Prostate gland (tissue), 2 donors: ENCODE data around the gene SEPTIN14. TPM values are rescaled to one million over a fixed set of nuclear protein-coding genes. Genes with fewer than 3 reads are reported as not detected.
"Not testable (repeated sequence)": the region's sequence is repeated elsewhere in the genome, so short reads cannot be mapped to it uniquely, and the experiment has no call there.

Experiments used
- DNase-seq: peaks from one replicate; pipeline ENCODE4 v3.0.0-alpha.2; 2019; ENCODE audit warnings: low spot score
- H3K27ac ChIP-seq, 2 donors: fragments of 200-600 bp; sonication (generic); 2 replicates each; pipeline ENCODE4 v1.5.1; 2017 to 2019
- H3K27me3 ChIP-seq: fragments of 200-600 bp; sonication (generic); replicated peaks from 2 replicates; pipeline ENCODE4 v1.5.1; 2019; ENCODE audit not compliant: insufficient read depth
- H3K36me3 ChIP-seq, 2 donors: fragments of 200-600 bp; sonication (generic); 1 replicate in 1 of 2; 2 replicates in 1 of 2; pipeline versions ENCODE4 v1.5.1 to v1.8.1; 2017 to 2019
- H3K4me1 ChIP-seq: fragments of 200-600 bp; sonication (generic); replicated peaks from 2 replicates; pipeline ENCODE4 v1.5.1; 2019
- H3K4me3 ChIP-seq, 2 donors: fragments of 200-600 bp; sonication (generic); 2 replicates each; pipeline ENCODE4 v1.5.1; 2017 to 2019
- H3K9me3 ChIP-seq: fragments of 200-600 bp; sonication (generic); 2 replicates; pipeline ENCODE4 v1.5.1; 2017
- POLR2A ChIP-seq: fragments of 450-650 bp; IDR thresholded peaks from one replicate; pipeline ENCODE4 v1.6.1; 2016; ENCODE audit warnings: antibody characterized with exemption, mild to moderate bottlenecking
- POLR2AphosphoS5 ChIP-seq: sonication (generic); formaldehyde crosslinking; IDR thresholded peaks from one replicate; pipeline ENCODE4 v1.6.1; 2017; ENCODE audit warnings: antibody characterized with exemption
- WGBS: methylation state at CpG from one replicate; pipeline ENCODE4 v1.1.5; 2018; 5-methylcytosine and 5-hydroxymethylcytosine counted together
- intact Hi-C: fragments of 100-400 bp; cut with DNase I; formaldehyde crosslinking; loops from one replicate; pipeline ENCODE4 v1.14.2; 2022
- small RNA-seq, 2 donors: library from RNA; depleted of rRNA; stranded (forward); fragments of <200 nt; gene quantifications; one replicate each; pipeline ENCODE3, GENCODE V24; 2016
- total RNA-seq, 2 donors: library from RNA; depleted of rRNA; stranded (reverse); fragments of >200 nt; gene quantifications; one replicate each; pipeline ENCODE4 v1.1.0, GENCODE V29; 2016
- TF ChIP-seq, protein P1 (sequence below), 4 experiments: fragments of 200-600 bp in 2 of 4; fragments of 450-650 bp in 2 of 4; sonication (generic) in 2 of 4; IDR thresholded peaks; 1 replicate in 3 of 4; 2 replicates in 1 of 4; pipeline ENCODE4 v1.5.1; 2016 to 2019; ENCODE audit warnings: antibody characterized with exemption in 4 of 4, mild to moderate bottlenecking in 2 of 4, moderate library complexity in 2 of 4

Gene SEPTIN14
- total RNA-seq, 2 donors from 2014 or later = 26.2 TPM; not detected in 1

- Histone ChIP-seq H3K4me1 (no peaks in the 10 kb centered on the region), H3K36me3 (no peaks in the 10 kb centered on the region), H3K4me3 (no peak overlapping the region), H3K27ac (no peak overlapping the region), H3K27me3 (no peaks in the 10 kb centered on the region), H3K9me3 (no peaks in the 10 kb centered on the region)
- intact Hi-C loops = no loop called here
- TF ChIP-seq POLR2A (no peak), POLR2AphosphoS5 (no peak)
- TF ChIP-seq, protein P1, sequence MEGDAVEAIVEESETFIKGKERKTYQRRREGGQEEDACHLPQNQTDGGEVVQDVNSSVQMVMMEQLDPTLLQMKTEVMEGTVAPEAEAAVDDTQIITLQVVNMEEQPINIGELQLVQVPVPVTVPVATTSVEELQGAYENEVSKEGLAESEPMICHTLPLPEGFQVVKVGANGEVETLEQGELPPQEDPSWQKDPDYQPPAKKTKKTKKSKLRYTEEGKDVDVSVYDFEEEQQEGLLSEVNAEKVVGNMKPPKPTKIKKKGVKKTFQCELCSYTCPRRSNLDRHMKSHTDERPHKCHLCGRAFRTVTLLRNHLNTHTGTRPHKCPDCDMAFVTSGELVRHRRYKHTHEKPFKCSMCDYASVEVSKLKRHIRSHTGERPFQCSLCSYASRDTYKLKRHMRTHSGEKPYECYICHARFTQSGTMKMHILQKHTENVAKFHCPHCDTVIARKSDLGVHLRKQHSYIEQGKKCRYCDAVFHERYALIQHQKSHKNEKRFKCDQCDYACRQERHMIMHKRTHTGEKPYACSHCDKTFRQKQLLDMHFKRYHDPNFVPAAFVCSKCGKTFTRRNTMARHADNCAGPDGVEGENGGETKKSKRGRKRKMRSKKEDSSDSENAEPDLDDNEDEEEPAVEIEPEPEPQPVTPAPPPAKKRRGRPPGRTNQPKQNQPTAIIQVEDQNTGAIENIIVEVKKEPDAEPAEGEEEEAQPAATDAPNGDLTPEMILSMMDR (IDR thresholded peaks at IDR 0.05) = no peak
- no peak for DNase-seq
- 64% methylated on average over 10 of the region's 10 CpGs for WGBS
These were observed 91.8 kb downstream of the SEPTIN14 start for GRCh38 chr7:55770778-55771177.

- DNase-seq, H3K4me3 ChIP-seq, H3K4me1 ChIP-seq, H3K27me3 ChIP-seq, intact Hi-C loops, H3K9me3 ChIP-seq, H3K36me3 ChIP-seq, H3K27ac ChIP-seq: not testable (repeated sequence)
- 59% methylated on average over 6 of the region's 6 CpGs for WGBS
These were observed 109.2 kb downstream of the SEPTIN14 start for GRCh38 chr7:55753274-55753862.

- 85% methylated on average over 18 of the region's 20 CpGs for WGBS
- H3K4me1 ChIP-seq, intact Hi-C loops, H3K27me3 ChIP-seq, H3K4me3 ChIP-seq, H3K27ac ChIP-seq, H3K36me3 ChIP-seq, H3K9me3 ChIP-seq, DNase-seq: not testable (repeated sequence)
These were observed 117.8 kb downstream of the SEPTIN14 start for GRCh38 chr7:55744706-55745105.

Small RNA genes lying within 50 kb of the gene (small RNA-seq; reads per million reads assigned to genes)
- gene AC092647.1 (0 reads per million in 2 donors), gene AC092647.2 (0 reads per million in 2 donors), gene RNU6-1126P (0 reads per million in 2 donors)

Other genes starting within 250 kb of the SEPTIN14 start
- gene ZNF713, start 24.7 kb upstream of the SEPTIN14 start, total RNA-seq = 1 to 10 TPM; 7.7 to 8.2 TPM
- 10 to 100 TPM in 1 of 2 donors, 1 to 10 TPM in 1; 5.8 to 11.6 TPM for gene MRPS17, start 89.1 kb upstream of the SEPTIN14 start, total RNA-seq
- 10 to 100 TPM; 83.3 to 84.0 TPM for gene NIPSNAP2, start 101.8 kb upstream of the SEPTIN14 start, total RNA-seq
- 10 to 100 TPM; 25.8 to 47.1 TPM for gene PSPH, start 188.7 kb upstream of the SEPTIN14 start, total RNA-seq
- 10 to 100 TPM; 60.0 to 64.3 TPM for gene CCT6A, start 189.0 kb upstream of the SEPTIN14 start, total RNA-seq
- gene SUMF2, start 201.5 kb upstream of the SEPTIN14 start, total RNA-seq = 100 to 1,000 TPM; 152 to 210 TPM
- 1 to 10 TPM in 1 of 2 donors, under 1 TPM in 1; 0.82 to 2.4 TPM for gene PHKG1, start 230.2 kb upstream of the SEPTIN14 start, total RNA-seq
- gene CHCHD2, start 243.7 kb upstream of the SEPTIN14 start, total RNA-seq = 100 to 1,000 TPM; 356 to 575 TPM